Activated CD4-positive, alpha-beta memory T cell treated with anti-CD3 and anti-CD28 coated beads for 36 hours (primary cell): ENCODE measurements around the gene TIMP4. TPM values are rescaled to one million over a fixed set of nuclear protein-coding genes. Genes with fewer than 3 reads are reported as not detected.

Experiments
- CTCF ChIA-PET: fragments of 350-600 bp; sonication (Branson Sonifier 250); formaldehyde crosslinking; loops from one replicate; lab custom pipeline; 2021; ENCODE audit warnings: antibody characterized with exemption, inconsistent platforms; lab: Charles Lee
- POLR2A ChIA-PET: fragments of 350-600 bp; sonication (Branson Sonifier 250); formaldehyde crosslinking; loops from one replicate; lab custom pipeline; 2021; ENCODE audit warnings: antibody characterized with exemption; lab: Charles Lee
- DNase-seq: peaks from one replicate; pipeline ENCODE4 v3.0.0-alpha.2; 2020
- H3K27ac Mint-ChIP-seq: one replicate; pipeline ENCODE4 v1.8.0; 2021; ENCODE audit warnings: mixed read lengths
- H3K27me3 Mint-ChIP-seq: one replicate; pipeline ENCODE4 v1.8.0; 2021; ENCODE audit warnings: mixed read lengths
- H3K36me3 Mint-ChIP-seq: one replicate; pipeline ENCODE4 v1.8.0; 2021; ENCODE audit warnings: mixed read lengths
- H3K4me1 Mint-ChIP-seq: one replicate; pipeline ENCODE4 v1.8.0; 2021; ENCODE audit warnings: low read depth, mixed read lengths
- H3K4me3 Mint-ChIP-seq: one replicate; pipeline ENCODE4 v1.8.0; 2021; ENCODE audit warnings: mild to moderate bottlenecking, mixed read lengths
- H3K9me3 Mint-ChIP-seq: one replicate; pipeline ENCODE4 v1.8.0; 2021; ENCODE audit warnings: mixed read lengths
- intact Hi-C: fragments of 100-400 bp; cut with micrococcal nuclease; formaldehyde crosslinking; loops from one replicate; pipeline ENCODE4 v1.15.1; 2023
- total RNA-seq, 2 experiments: library from RNA; stranded (reverse); gene quantifications; one replicate each; pipeline ENCODE4 v1.2.3, GENCODE V29; 2021

Gene TIMP4
- total RNA-seq, 2 experiments from 2014 or later, result 0.36 to 0.50 TPM

DNA sequence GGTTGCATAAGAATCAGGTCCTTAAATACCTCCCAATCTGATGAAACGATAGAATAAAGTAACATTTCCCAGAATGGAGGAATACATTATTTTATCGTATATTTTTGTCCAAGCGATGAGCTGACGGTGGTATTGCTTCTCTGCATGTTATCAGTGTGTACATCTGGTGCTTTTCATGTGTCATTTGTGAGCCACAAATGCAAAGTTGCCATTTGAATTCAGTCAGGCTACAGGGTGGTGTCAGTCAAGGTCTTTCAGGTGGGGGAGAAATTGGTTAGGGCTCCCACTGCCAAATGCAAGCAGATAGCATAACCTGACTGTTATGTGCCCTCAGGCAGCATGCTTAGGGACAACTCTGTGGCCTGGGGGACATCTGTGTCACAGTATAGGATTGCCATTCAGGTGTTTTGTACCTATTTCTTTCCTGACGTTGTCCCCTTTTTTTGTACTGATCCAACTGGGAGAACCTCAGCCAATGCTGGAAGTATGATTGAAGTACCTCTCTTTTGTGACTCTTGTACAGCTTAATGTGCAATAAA is 26.5 kb upstream of the TIMP4 start:
- ChIA-PET CTCF (interaction anchor here (1.3 to 3.3 kb wide), 3 partner anchors 10 to 295 kb away, joined by 3 to 17 read pairs (median 5); no protein-coding TSS in a partner anchor), POLR2A (no interaction called here)
- intact Hi-C loops, result loop anchor here (5.0 kb wide), 2 partner anchors 338 to 948 kb away; partner anchors contain the start of gene TAMM41

DNA sequence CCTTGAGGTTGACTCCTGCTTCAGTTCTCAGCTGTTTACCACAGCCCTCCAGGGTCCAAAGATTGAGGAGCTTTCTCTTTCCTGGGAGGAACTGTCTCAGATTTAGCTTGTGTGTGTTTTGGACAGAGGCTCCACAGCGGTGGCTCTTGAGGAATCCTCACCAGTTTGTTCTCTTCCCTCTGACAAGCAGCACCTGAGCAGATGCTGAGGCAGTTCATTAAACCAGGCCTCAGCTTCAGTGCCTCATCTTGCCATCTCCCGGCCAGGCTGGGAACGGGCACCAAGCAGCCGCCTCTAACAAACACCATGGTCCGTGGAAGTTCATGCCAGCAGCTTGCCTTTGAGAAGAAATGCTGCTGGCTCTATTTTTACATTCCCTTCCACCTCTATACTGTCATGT is 25.8 kb upstream of the TIMP4 start:
- no peak overlapping the region for H3K4me3 Mint-ChIP-seq
- intact Hi-C loops, result no loop called here
- H3K27ac Mint-ChIP-seq, result no peak overlapping the region
- H3K4me1 Mint-ChIP-seq, result peaks cover 39% of the 10 kb centered on the region
- no peaks in the 10 kb centered on the region for H3K36me3 Mint-ChIP-seq
- POLR2A ChIA-PET, result no interaction called here
- H3K27me3 Mint-ChIP-seq, result peaks cover 1% of the 10 kb centered on the region
- CTCF ChIA-PET, result interaction anchor here (0.9 to 3.3 kb wide), 5 partner anchors 9 to 300 kb away, joined by 3 to 17 read pairs (median 5); partner anchors contain the start of gene TSEN2
- DNase-seq, result no peak
- no peaks in the 10 kb centered on the region for H3K9me3 Mint-ChIP-seq

More for the DNA sequence above, 26.5 kb upstream of the TIMP4 start:
- Mint-ChIP-seq H3K27me3 (peaks cover 4% of the 10 kb centered on the region), H3K4me3 (no peak overlapping the region), H3K36me3 (no peaks in the 10 kb centered on the region), H3K9me3 (no peaks in the 10 kb centered on the region), H3K4me1 (peaks cover 34% of the 10 kb centered on the region), H3K27ac (no peak overlapping the region)
- no peak for DNase-seq

DNA sequence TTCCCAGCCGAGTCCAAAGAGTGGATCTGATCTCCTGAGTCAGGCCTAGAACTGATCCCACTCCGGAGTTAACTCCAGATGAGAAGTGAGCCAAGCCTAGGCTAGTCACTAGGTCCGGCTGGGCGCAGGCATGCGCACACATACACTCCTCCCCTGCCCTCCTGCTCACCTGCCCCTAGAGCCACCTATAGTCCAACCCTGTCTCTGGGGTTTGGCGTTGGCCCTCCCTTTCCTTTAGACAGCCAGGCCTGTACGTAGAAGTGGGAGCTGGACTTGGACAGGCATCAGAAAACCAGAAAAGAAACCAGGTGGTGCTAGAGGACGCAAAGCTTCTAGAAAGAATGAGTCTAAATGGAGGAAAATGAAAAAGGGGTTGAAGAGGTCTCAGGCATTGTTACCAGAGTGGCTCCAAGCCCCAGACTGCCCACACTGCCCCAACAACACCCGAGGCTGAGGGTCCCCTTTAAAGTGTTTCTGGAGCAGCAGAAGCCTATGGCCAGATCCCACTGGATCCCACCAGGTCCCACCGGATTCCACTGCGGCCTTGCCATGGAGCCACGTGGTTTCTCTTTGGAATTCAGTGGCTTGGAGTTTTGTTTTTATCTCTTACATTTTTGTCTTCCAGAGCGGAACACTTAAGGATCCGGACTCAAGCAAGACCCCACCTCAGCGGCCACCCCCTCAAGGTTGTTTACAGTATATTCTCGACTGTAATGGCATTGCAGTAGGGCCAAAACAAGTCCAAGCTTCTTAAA is 24.2 kb upstream of the TIMP4 start:
- H3K27ac Mint-ChIP-seq, result no peak overlapping the region
- no peak overlapping the region for H3K4me3 Mint-ChIP-seq
- DNase-seq, result no peak
- POLR2A ChIA-PET, result interaction anchor here (1.1 kb wide), 1 partner anchor 289 kb away, joined by 3 read pairs; no protein-coding TSS in a partner anchor
- no peaks in the 10 kb centered on the region for H3K36me3 Mint-ChIP-seq
- peaks cover 1% of the 10 kb centered on the region for H3K27me3 Mint-ChIP-seq
- intact Hi-C loops, result no loop called here
- CTCF ChIA-PET, result interaction anchor here (1.4 to 3.3 kb wide), 3 partner anchors 7 to 47 kb away, joined by 4 to 17 read pairs (median 5); no protein-coding TSS in a partner anchor
- H3K4me1 Mint-ChIP-seq, result peaks cover 40% of the 10 kb centered on the region
- no peaks in the 10 kb centered on the region for H3K9me3 Mint-ChIP-seq

DNA sequence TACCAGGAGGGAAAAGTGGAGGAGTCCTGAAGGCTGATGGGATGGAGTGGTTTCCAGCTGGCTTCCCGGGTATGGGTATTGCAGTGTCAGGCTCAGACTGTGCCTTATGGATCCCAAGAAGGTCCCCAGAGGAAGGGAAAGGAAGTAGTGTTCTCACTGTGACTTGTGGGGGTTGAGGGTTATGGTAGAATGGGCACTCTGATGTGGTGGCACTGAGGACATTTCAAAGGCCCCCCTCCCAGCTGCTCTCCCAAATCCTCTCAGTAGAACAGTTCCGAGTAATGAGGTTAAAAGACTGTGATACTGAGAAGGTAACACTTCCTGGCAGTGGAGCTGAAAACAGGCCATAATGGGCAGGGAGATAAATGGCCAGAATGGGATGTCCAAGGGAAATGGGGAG is 23.1 kb upstream of the TIMP4 start:
- ChIA-PET CTCF (interaction anchor here (7.7 kb wide), 1 partner anchor 13 kb away, joined by 67 read pairs; no protein-coding TSS in a partner anchor), POLR2A (no interaction called here)
- DNase-seq, result no peak
- H3K4me1 Mint-ChIP-seq, result peaks cover 29% of the 10 kb centered on the region
- H3K36me3 Mint-ChIP-seq, result no peaks in the 10 kb centered on the region
- H3K27ac Mint-ChIP-seq, result no peak overlapping the region
- intact Hi-C loops, result no loop called here
- H3K9me3 Mint-ChIP-seq, result no peaks in the 10 kb centered on the region
- H3K4me3 Mint-ChIP-seq, result no peak overlapping the region
- peaks cover 1% of the 10 kb centered on the region for H3K27me3 Mint-ChIP-seq

DNA sequence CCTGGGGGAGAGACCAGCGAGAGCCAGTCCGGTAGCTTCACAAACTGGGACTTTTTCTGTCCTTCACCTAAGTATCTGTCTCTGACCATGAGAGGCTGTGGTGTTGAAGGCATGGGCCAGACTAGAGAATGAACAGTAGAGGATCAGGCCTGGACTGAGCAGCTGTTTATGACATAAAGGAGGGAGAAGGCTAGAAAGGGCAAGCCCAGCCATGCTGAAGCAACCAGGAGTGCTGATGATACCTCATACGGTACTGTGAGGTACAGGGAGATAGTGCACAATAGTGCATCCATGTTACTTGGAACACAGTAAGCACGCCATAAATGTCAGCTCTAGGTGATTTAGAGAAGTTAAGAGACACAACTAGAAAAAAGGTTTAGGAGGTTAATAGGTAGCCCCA is 22.6 kb upstream of the TIMP4 start:
- no peaks in the 10 kb centered on the region for H3K36me3 Mint-ChIP-seq
- DNase-seq, result no peak
- peaks cover 25% of the 10 kb centered on the region for H3K4me1 Mint-ChIP-seq
- H3K4me3 Mint-ChIP-seq, result no peak overlapping the region
- intact Hi-C loops, result no loop called here
- CTCF ChIA-PET, result interaction anchor here (0.8 to 7.7 kb wide), 2 partner anchors 14 to 303 kb away, joined by 3 to 67 read pairs; partner anchors contain the start of gene TSEN2
- H3K27me3 Mint-ChIP-seq, result peaks cover 1% of the 10 kb centered on the region
- no peak overlapping the region for H3K27ac Mint-ChIP-seq
- POLR2A ChIA-PET, result no interaction called here
- no peaks in the 10 kb centered on the region for H3K9me3 Mint-ChIP-seq

DNA sequence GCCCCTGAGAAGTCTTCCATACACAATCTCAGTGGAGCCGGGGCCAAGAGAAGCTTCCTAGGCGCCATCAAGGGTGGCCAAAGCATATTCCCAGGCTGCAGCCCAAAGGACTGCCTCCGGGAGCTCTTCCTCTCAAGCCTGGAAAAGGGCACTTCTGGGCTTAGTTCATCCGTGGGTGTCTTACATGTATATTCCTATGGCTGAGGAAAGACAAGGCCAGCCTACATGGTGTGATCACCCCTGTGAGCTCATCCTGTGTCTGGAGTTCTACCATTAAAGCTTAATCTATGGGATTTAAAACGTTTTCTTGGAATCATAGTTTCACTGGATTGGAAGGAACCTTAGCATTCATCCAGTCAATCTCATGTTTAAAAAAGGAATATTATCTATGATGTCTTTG is 21.9 kb upstream of the TIMP4 start:
- intact Hi-C loops, result no loop called here
- Mint-ChIP-seq H3K36me3 (no peaks in the 10 kb centered on the region), H3K9me3 (no peaks in the 10 kb centered on the region), H3K27ac (no peak overlapping the region), H3K27me3 (peaks cover 1% of the 10 kb centered on the region), H3K4me3 (no peak overlapping the region), H3K4me1 (peaks cover 25% of the 10 kb centered on the region)
- CTCF ChIA-PET, result interaction anchor here (0.8 to 7.7 kb wide), 2 partner anchors 15 to 303 kb away, joined by 3 to 67 read pairs; partner anchors contain the start of gene TSEN2
- no peak for DNase-seq
- POLR2A ChIA-PET, result interaction anchor here (0.6 to 2.7 kb wide), 2 partner anchors 14 to 299 kb away, joined by 3 to 17 read pairs; no protein-coding TSS in a partner anchor

DNA sequence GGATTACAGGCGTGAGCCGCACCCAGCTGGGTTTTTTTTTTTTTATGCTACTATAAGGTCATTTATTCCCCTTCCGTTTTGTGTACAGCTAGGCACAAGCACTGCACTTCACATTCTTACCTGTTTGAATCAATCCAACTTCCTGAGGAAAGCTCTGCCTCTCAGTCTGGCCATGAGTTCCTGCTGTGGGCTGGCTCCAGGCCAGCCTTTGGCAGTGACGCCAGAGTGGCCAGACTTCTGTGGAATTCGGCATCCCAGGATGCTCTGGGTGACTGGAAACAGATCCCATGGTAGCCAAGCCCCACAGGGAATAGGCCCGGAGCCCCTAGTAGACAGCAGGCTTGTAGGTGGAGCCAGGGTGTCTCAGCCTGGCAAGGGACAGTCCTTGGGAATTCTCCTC is 21.5 kb upstream of the TIMP4 start:
- POLR2A ChIA-PET, result interaction anchor here (2.1 to 2.7 kb wide), 2 partner anchors 7 to 14 kb away, joined by 10 to 17 read pairs; no protein-coding TSS in a partner anchor
- DNase-seq, result no peak
- Mint-ChIP-seq H3K36me3 (no peaks in the 10 kb centered on the region), H3K27me3 (peaks cover 1% of the 10 kb centered on the region), H3K27ac (no peak overlapping the region), H3K4me1 (peaks cover 25% of the 10 kb centered on the region), H3K9me3 (no peaks in the 10 kb centered on the region), H3K4me3 (no peak overlapping the region)
- intact Hi-C loops, result no loop called here
- CTCF ChIA-PET, result interaction anchor here (2.4 to 7.7 kb wide), 2 partner anchors 15 to 300 kb away, joined by 15 to 67 read pairs; no protein-coding TSS in a partner anchor

DNA sequence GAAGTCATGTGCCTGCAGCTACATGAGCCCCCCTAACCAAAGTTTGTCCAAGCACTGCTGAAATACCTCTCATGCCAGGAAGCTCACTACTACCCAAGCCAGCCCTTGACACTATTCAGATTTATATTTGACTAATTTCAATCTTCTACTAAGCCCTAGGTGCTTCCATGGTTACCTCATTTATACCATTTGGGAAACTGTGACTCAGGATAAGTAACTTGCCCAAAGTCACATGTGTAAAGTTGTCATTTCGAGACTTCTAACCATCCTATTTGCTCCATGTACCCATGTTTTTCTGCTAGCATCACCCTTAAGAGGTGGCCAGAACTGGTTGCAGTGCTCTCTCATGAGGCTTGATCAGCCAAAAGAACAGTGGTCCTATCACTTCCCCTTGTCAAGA is 20.7 kb upstream of the TIMP4 start:
- ChIA-PET POLR2A (interaction anchor here (0.6 to 2.7 kb wide), 3 partner anchors 8 to 300 kb away, joined by 3 to 17 read pairs (median 10); no protein-coding TSS in a partner anchor), CTCF (interaction anchor here (1.1 to 7.7 kb wide), 4 partner anchors 8 to 300 kb away, joined by 6 to 139 read pairs (median 41); no protein-coding TSS in a partner anchor)
- Mint-ChIP-seq H3K27ac (no peak overlapping the region), H3K4me3 (no peak overlapping the region), H3K4me1 (peaks cover 25% of the 10 kb centered on the region), H3K9me3 (no peaks in the 10 kb centered on the region), H3K27me3 (peaks cover 1% of the 10 kb centered on the region), H3K36me3 (no peaks in the 10 kb centered on the region)
- DNase-seq, result peak; percentile 42
- intact Hi-C loops, result loop anchor here (1.0 kb wide), 2 partner anchors 8 to 15 kb away; no protein-coding TSS in a partner anchor

DNA sequence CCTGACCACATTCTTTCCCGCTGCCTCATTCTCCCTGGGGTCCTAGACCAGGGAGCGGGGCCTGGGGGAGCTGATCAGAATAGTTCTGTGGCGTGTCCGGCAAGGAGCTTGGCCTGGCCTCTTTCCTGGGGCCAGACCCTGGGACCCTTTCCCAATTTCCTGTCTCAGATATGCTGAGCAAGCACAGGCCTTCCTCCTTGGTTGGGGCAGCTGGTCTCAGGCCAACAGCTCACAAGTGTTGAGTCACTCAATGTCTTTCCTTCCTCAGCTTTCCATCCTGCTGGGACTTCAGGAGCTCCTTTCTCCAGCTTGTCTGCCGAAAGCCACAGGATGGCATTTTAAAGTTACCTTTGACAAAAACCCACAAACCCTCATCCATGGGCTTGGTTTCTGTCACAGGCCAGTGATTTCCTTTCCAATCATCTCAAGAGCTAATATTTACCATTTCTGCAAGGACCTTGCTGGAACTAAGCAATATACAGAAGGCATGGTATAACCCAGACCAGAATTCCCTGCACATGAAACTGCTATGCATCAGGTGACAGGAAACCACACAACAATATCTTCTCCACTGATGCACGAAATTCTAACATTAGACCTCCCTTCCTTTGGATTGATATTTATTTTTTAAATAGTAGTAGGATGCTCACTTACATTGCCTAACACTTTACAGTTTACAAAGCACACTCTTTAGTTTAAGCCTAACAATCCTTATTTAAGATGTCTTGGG is 19.5 kb upstream of the TIMP4 start:
- Mint-ChIP-seq H3K36me3 (peaks cover 7% of the 10 kb centered on the region), H3K4me1 (peaks cover 18% of the 10 kb centered on the region), H3K4me3 (no peak overlapping the region)

DNA sequence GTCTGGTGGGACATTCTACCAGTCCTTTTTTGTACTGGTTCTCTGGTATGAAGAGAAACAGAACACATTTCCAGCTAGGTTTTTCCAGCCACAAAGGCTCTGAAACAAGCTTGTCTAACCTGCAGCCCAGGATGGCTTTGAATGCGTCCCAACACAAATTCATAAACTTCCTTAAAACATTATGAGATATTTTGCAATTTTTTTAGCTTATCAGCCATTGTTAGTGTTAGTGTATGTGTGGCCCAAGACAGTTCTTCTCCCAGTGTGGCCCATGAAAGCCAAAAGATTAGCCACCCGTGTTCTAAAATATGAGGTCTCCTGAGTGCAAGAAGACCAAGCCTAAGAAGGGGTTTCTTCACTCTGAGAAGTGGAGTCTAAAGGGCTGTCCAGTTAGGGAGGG is 18.4 kb upstream of the TIMP4 start:
- intact Hi-C loops, result no loop called here
- H3K9me3 Mint-ChIP-seq, result peaks cover 16% of the 10 kb centered on the region
- peaks cover 18% of the 10 kb centered on the region for H3K4me1 Mint-ChIP-seq
- DNase-seq, result no peak
- ChIA-PET CTCF (interaction anchor here (0.9 to 7.7 kb wide), 10 partner anchors 8 to 307 kb away, joined by 3 to 139 read pairs (median 16); partner anchors contain the start of gene TSEN2), POLR2A (interaction anchor here (1.9 kb wide), 1 partner anchor 11 kb away, joined by 9 read pairs; no protein-coding TSS in a partner anchor)
- no peak overlapping the region for H3K4me3 Mint-ChIP-seq
- H3K27me3 Mint-ChIP-seq, result no peaks in the 10 kb centered on the region
- H3K36me3 Mint-ChIP-seq, result peaks cover 11% of the 10 kb centered on the region
- no peak overlapping the region for H3K27ac Mint-ChIP-seq

More for the DNA sequence above, 19.5 kb upstream of the TIMP4 start:
- DNase-seq, result no peak
- intact Hi-C loops, result no loop called here
- ChIA-PET CTCF (interaction anchor here (0.9 to 7.7 kb wide), 7 partner anchors 9 to 305 kb away, joined by 4 to 139 read pairs (median 15); partner anchors contain the start of gene TSEN2), POLR2A (interaction anchor here (2.1 to 2.7 kb wide), 2 partner anchors 9 to 16 kb away, joined by 10 to 17 read pairs; no protein-coding TSS in a partner anchor)
- Mint-ChIP-seq H3K27me3 (no peaks in the 10 kb centered on the region), H3K27ac (no peak overlapping the region), H3K9me3 (peaks cover 7% of the 10 kb centered on the region)
